Measurements from ENCODE around the gene MMP23B. TPM values are rescaled to one million over a fixed set of nuclear protein-coding genes. Genes with fewer than 3 reads are reported as not detected.
A peak's percentile ranks its signal among the peaks of the same experiment; 100 is the strongest.
"Not testable (repeated sequence)": the region's sequence is repeated elsewhere in the genome, so short reads cannot be mapped to it uniquely, and the experiment has no call there.

MMP23B gene
- total RNA-seq, 2 donors from 2014 or later: 14.7 to 19.9 TPM

DNA sequence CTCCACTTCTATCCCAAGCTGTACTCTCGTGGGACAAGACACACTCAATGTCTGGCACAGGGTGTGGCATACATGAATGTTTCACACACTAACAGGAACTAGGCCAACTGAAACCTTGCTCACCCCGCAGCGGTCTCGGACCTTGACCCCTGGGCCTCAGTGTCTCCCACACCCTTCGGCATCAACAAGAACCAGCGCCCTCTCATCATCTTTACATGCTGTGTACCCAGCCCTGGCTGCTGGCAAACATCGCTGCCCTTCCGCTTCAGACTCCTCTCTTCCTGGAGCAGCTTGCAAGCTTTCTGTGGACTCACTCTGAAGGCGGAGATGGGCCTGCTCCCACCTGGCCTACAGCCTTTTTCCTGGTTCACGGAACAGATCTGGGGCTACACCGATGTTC lies 16.3 kb downstream of the MMP23B start:
- peaks cover 62% of the 10 kb centered on the region for H3K36me3 Mint-ChIP-seq (ENCODE audit: low read depth)
- H3K4me3 ChIP-seq (ENCODE audit: low read length); H3K9ac ChIP-seq (ENCODE audit: extremely low read depth, low read length, poor library complexity, severe bottlenecking); H3K4me1 ChIP-seq (ENCODE audit: control insufficient read depth, insufficient read depth, low read length); H3K27ac ChIP-seq (ENCODE audit: low read depth, low read length); H3K4me3 Mint-ChIP-seq; H3K4me1 Mint-ChIP-seq; H3K27ac Mint-ChIP-seq; H3K27me3 ChIP-seq (ENCODE audit: control insufficient read depth, insufficient read depth, low read length, poor library complexity, severe bottlenecking); H3K9me3 Mint-ChIP-seq; DNase-seq; H3K27me3 Mint-ChIP-seq (ENCODE audit: insufficient read depth); H3K9me3 ChIP-seq (ENCODE audit: control insufficient read depth, low read length): not testable (repeated sequence)
- WGBS, 2 experiments (ENCODE audit: insufficient coverage in 1 of 2, insufficient read length in 1 of 2): 94 to 95% methylated on average over 11 of the region's 11 CpGs
- peaks cover 56% of the 10 kb centered on the region for H3K36me3 ChIP-seq (ENCODE audit: control insufficient read depth, insufficient read depth, low read length)

DNA sequence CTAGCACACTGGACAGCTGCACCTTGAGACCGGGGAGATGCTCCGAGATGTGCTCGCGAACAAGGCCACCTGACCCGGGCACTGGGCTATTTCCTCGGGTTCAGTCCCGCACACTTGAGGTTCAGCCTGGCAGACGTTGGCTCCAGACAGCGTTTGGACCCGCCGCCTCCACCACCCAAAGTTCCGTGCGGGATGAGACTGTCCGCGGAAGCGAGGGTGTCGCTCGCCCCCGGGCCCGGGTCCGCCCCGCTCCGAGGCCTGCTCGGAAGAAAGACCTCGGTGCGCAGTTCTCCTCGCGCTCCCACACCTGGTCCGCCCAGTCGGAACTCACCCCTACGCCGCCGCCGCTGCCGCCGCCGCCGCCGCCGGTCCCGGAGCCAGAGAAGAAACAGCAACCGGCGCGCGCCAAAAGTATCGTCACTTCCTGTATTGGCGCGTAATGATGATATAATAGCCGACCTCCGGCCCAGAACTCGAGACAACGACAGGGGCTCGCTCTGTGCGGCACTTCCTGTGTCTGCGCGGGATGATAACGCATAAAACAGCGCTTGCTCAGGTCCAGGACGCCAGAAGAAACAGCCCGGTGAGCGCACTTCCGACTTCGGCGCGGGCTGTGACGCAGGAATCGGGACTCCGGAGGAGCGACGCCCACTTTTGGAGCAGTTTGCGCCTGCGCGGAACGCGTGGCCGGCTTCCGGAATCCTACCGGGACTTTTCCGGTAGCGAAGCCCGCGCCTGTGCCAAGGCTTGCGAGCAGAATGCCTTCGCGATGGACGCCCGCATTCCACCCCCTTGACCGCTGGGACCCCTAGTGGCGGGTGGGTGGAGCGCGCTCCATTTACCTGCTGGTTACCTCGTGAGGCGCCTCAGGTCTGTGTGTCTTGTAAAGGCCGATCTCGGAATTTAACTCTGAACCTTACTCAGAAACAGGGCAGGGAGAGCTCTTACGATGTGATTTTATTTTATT lies 26.9 kb downstream of the MMP23B start, which contains the start of gene CDK11B:
TSS of gene CDK11B (minus strand) at position 422 of the 967 bp plus-strand sequence. CDS start 1,519 bp downstream, outside the sequence.
- not testable (repeated sequence) for H3K27me3 ChIP-seq (ENCODE audit: control insufficient read depth, insufficient read depth, low read length, poor library complexity, severe bottlenecking); H3K9me3 Mint-ChIP-seq; H3K27me3 Mint-ChIP-seq (ENCODE audit: insufficient read depth); H3K9me3 ChIP-seq (ENCODE audit: control insufficient read depth, low read length); H3K4me1 ChIP-seq (ENCODE audit: control insufficient read depth, insufficient read depth, low read length); H3K4me1 Mint-ChIP-seq
- Mint-ChIP-seq H3K27ac (peak within 1 kb of the TSS; percentile 100), H3K36me3 (ENCODE audit: low read depth) (peaks cover 21% of the 10 kb centered on the region), H3K4me3 (peak within 1 kb of the TSS; percentile 86)
- H3K4me3 ChIP-seq (ENCODE audit: low read length): peak within 1 kb of the TSS; percentile 73
- peak; percentile 97 for DNase-seq
- 0% methylated on average over 13 to 56 of the region's 96 CpGs for WGBS, 2 experiments (ENCODE audit: insufficient coverage in 1 of 2, insufficient read length in 1 of 2)
- H3K36me3 ChIP-seq (ENCODE audit: control insufficient read depth, insufficient read depth, low read length): peaks cover 31% of the 10 kb centered on the region
- peak within 1 kb of the TSS; percentile 93 for H3K27ac ChIP-seq (ENCODE audit: low read depth, low read length)
- H3K9ac ChIP-seq (ENCODE audit: extremely low read depth, low read length, poor library complexity, severe bottlenecking): peak within 1 kb of the TSS; percentile 77
- TF ChIP-seq, protein P1, sequence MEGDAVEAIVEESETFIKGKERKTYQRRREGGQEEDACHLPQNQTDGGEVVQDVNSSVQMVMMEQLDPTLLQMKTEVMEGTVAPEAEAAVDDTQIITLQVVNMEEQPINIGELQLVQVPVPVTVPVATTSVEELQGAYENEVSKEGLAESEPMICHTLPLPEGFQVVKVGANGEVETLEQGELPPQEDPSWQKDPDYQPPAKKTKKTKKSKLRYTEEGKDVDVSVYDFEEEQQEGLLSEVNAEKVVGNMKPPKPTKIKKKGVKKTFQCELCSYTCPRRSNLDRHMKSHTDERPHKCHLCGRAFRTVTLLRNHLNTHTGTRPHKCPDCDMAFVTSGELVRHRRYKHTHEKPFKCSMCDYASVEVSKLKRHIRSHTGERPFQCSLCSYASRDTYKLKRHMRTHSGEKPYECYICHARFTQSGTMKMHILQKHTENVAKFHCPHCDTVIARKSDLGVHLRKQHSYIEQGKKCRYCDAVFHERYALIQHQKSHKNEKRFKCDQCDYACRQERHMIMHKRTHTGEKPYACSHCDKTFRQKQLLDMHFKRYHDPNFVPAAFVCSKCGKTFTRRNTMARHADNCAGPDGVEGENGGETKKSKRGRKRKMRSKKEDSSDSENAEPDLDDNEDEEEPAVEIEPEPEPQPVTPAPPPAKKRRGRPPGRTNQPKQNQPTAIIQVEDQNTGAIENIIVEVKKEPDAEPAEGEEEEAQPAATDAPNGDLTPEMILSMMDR (conservative IDR thresholded peaks at IDR 0.05): peak; percentile 62

DNA sequence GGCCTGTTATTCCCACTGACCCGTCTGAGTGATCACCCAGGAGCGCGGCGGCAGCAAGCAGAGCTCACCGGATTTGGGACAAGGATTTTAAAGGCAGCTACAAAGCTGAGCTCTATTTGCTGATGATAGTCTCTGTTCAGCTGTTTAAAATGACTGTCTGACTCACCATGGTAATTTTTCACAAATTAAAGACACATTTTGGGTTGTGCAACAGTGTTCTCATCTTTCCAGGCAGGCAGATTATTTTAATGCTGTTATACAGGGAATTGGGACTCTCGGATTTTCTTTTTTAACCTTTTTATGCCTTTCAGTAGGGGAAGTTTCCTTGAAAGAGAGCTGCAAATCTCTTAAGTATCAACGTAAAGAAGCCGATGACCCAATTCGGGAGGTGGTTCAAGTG lies 30.4 kb downstream of the MMP23B start:
- WGBS, 2 experiments (ENCODE audit: insufficient coverage in 1 of 2, insufficient read length in 1 of 2): 99 to 100% methylated on average over 2 to 3 of the region's 9 CpGs
- H3K36me3 ChIP-seq (ENCODE audit: control insufficient read depth, insufficient read depth, low read length): peaks cover 17% of the 10 kb centered on the region
- not testable (repeated sequence) for H3K9me3 Mint-ChIP-seq; H3K27ac ChIP-seq (ENCODE audit: low read depth, low read length); H3K27ac Mint-ChIP-seq; H3K9me3 ChIP-seq (ENCODE audit: control insufficient read depth, low read length); H3K4me3 ChIP-seq (ENCODE audit: low read length); H3K4me1 Mint-ChIP-seq; DNase-seq; H3K4me1 ChIP-seq (ENCODE audit: control insufficient read depth, insufficient read depth, low read length); H3K4me3 Mint-ChIP-seq; H3K27me3 Mint-ChIP-seq (ENCODE audit: insufficient read depth); H3K9ac ChIP-seq (ENCODE audit: extremely low read depth, low read length, poor library complexity, severe bottlenecking); H3K27me3 ChIP-seq (ENCODE audit: control insufficient read depth, insufficient read depth, low read length, poor library complexity, severe bottlenecking)
- H3K36me3 Mint-ChIP-seq (ENCODE audit: low read depth): peaks cover 14% of the 10 kb centered on the region

DNA sequence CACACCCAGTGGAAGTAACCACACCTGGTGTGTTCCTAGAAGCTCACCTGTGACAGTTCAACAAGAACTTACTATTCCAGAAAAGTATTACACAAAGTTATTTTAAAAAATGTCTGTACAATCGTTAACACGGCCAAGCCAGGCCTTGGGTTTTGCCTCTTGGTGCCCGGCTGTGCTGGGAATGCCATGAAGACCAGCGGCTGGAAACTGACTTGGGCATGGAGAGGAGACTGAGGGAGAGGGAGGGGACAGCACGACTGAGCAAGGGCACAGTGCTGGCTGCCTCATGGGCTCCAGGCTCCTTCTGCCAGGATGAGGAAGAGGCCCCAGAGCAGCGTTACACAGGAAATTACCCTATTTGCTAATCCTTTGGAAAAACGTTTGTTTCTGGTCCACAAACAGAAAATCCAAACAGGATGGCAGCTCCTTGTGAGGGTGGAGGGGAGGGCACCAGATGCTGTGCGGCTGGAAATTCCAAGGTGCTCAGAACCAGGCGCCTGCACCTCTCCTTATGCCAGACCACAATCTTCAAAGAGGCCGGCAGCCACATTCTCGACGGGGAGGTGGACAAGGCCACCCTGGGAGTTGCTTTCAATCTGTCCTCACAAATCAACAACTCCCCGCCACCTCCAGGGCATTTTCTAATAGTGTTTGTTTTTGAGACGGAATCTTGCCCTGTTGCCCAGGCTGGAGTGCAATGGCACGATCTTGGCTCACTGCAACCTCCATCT lies 31.0 kb downstream of the MMP23B start:
- not testable (repeated sequence) for H3K9me3 Mint-ChIP-seq; H3K27me3 Mint-ChIP-seq (ENCODE audit: insufficient read depth); DNase-seq; H3K9me3 ChIP-seq (ENCODE audit: control insufficient read depth, low read length); H3K4me3 ChIP-seq (ENCODE audit: low read length); H3K27me3 ChIP-seq (ENCODE audit: control insufficient read depth, insufficient read depth, low read length, poor library complexity, severe bottlenecking); H3K4me1 ChIP-seq (ENCODE audit: control insufficient read depth, insufficient read depth, low read length); H3K9ac ChIP-seq (ENCODE audit: extremely low read depth, low read length, poor library complexity, severe bottlenecking); H3K4me3 Mint-ChIP-seq; H3K4me1 Mint-ChIP-seq; H3K27ac Mint-ChIP-seq; H3K27ac ChIP-seq (ENCODE audit: low read depth, low read length)
- H3K36me3 ChIP-seq (ENCODE audit: control insufficient read depth, insufficient read depth, low read length): peaks cover 17% of the 10 kb centered on the region
- H3K36me3 Mint-ChIP-seq (ENCODE audit: low read depth): peaks cover 17% of the 10 kb centered on the region
- 95 to 96% methylated on average over 3 to 13 of the region's 15 CpGs for WGBS, 2 experiments (ENCODE audit: insufficient coverage in 1 of 2, insufficient read length in 1 of 2)

DNA sequence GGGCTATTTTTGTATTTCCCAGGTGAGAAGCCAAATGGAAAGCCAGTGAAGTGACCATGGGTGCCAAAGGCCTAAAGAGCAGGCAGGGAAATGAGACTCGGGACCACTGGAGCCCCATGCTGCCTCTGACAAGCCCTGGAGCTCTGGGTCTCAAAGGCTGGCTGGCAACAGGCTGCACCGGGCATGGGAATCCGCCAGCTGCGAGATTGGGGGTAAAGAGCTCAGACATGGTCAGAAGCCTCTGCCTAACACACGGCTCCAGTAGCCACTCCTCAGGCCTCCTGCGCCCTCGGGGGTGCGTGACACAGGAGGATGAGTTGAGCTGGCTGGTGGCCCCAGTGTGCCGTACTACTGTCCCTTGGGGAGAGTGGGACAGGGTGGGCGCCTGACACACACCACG lies 32.3 kb downstream of the MMP23B start:
- not testable (repeated sequence) for H3K4me1 Mint-ChIP-seq; DNase-seq; H3K27ac ChIP-seq (ENCODE audit: low read depth, low read length); H3K27me3 Mint-ChIP-seq (ENCODE audit: insufficient read depth); H3K9ac ChIP-seq (ENCODE audit: extremely low read depth, low read length, poor library complexity, severe bottlenecking); H3K27me3 ChIP-seq (ENCODE audit: control insufficient read depth, insufficient read depth, low read length, poor library complexity, severe bottlenecking); H3K4me1 ChIP-seq (ENCODE audit: control insufficient read depth, insufficient read depth, low read length); H3K9me3 Mint-ChIP-seq; H3K9me3 ChIP-seq (ENCODE audit: control insufficient read depth, low read length); H3K4me3 ChIP-seq (ENCODE audit: low read length); H3K27ac Mint-ChIP-seq; H3K4me3 Mint-ChIP-seq
- WGBS, 2 experiments (ENCODE audit: insufficient coverage in 1 of 2, insufficient read length in 1 of 2): no CpG with 5 or more reads among the region's 11 CpGs
- H3K36me3 Mint-ChIP-seq (ENCODE audit: low read depth): peaks cover 24% of the 10 kb centered on the region
- peaks cover 23% of the 10 kb centered on the region for H3K36me3 ChIP-seq (ENCODE audit: control insufficient read depth, insufficient read depth, low read length)

Data from endodermal cell (in vitro differentiated cells).